HG03103 (cell line): ENCODE measurements around the gene GMCL2.
"Not testable (repeated sequence)": the region's sequence is repeated elsewhere in the genome, so short reads cannot be mapped to it uniquely, and the experiment has no call there.

ENCODE experiments used
- ATAC-seq: cut with Tn5 transposase; IDR thresholded peaks from one replicate; pipeline ENCODE4 v1.9.1; 2021; ENCODE audit warnings: low read depth; ENCODE audit not compliant: unreplicated experiment

Gene GMCL2

GRCh38 chr5:178187014-178187413 is at the start of gene GMCL2:
GMCL2 (minus strand) TSS chr5:178187371; CDS start chr5:178187299, 72 bp downstream.
- no peak for ATAC-seq

- ATAC-seq, result no peak
These were observed 49.5 kb upstream of the GMCL2 start for GRCh38 chr5:178236679-178237078.

GRCh38 chr5:178236126-178236525 is 49.0 kb upstream of the GMCL2 start:
- ATAC-seq, result no peak

GRCh38 chr5:178235588-178235974 is 48.4 kb upstream of the GMCL2 start:
- ATAC-seq, result no peak

- no peak for ATAC-seq
These were observed 47.8 kb upstream of the GMCL2 start for GRCh38 chr5:178234750-178235587.

- no peak for ATAC-seq
These were observed 47.1 kb upstream of the GMCL2 start for GRCh38 chr5:178234121-178234749.

- peak; percentile 24 for ATAC-seq
These were observed 45.8 kb upstream of the GMCL2 start for GRCh38 chr5:178232920-178233429.

GRCh38 chr5:178232124-178232919 is 45.2 kb upstream of the GMCL2 start, which contains the start of gene PHYKPL:
PHYKPL (minus strand) TSS chr5:178232802; CDS start chr5:178232550, 252 bp downstream.
- peak; percentile 56 for ATAC-seq

- no peak for ATAC-seq
These were observed 44.5 kb upstream of the GMCL2 start for GRCh38 chr5:178231539-178232123.

GRCh38 chr5:178230879-178231538 is 43.8 kb upstream of the GMCL2 start:
- ATAC-seq, result no peak

GRCh38 chr5:178229861-178230260 is 42.7 kb upstream of the GMCL2 start:
- no peak for ATAC-seq

GRCh38 chr5:178229111-178229510 is 41.9 kb upstream of the GMCL2 start:
- not testable (repeated sequence) for ATAC-seq

- no peak for ATAC-seq
These were observed 41.4 kb upstream of the GMCL2 start for GRCh38 chr5:178228609-178229008.

- no peak for ATAC-seq
These were observed 40.8 kb upstream of the GMCL2 start for GRCh38 chr5:178227929-178228328.

GRCh38 chr5:178227138-178227659 is 40.0 kb upstream of the GMCL2 start:
- ATAC-seq, result no peak

GRCh38 chr5:178225174-178225573 is 38.0 kb upstream of the GMCL2 start:
- ATAC-seq, result no peak

- ATAC-seq, result no peak
These were observed 37.2 kb upstream of the GMCL2 start for GRCh38 chr5:178224403-178224802.

- no peak for ATAC-seq
These were observed 36.7 kb upstream of the GMCL2 start for GRCh38 chr5:178223828-178224335.

GRCh38 chr5:178223196-178223773 is 36.1 kb upstream of the GMCL2 start:
- no peak for ATAC-seq
